Stimulated activated CD8-positive, alpha-beta memory T cell treated with anti-CD3 and anti-CD28 coated beads, Interleukin-4, amount 100 ng/mL, for 4 hours (primary cell): Measurements from ENCODE around the gene C2orf74.
"Not testable (repeated sequence)": the region's sequence is repeated elsewhere in the genome, so short reads cannot be mapped to it uniquely, and the experiment has no call there.

ENCODE experiments used
- DNase-seq, 2 donors: peaks; one replicate each; pipeline ENCODE4 v3.0.0-alpha.2; 2020; ENCODE audit warnings: low read depth in 2 of 2, low spot score in 1 of 2

C2orf74 gene

DNA sequence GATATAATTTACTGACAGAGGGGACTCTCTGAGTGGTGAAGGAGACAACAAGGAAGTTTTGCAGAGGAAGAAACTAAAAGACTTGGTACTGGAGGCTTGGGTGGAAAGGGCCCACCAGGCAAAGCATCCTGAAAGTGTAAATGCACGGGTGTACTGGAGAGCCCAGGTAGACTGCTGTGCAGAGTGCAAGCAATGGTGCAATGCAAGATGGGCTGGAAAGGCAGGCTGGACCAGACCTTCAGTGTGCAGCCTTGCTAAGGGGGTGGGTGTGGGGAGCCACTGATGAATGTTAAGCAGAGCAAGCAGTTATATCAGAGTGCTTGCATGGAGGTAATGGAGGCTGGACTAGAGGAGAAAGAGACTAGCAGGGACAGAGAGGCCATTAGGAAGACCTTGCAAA, 10.7 kb downstream of the C2orf74 start:
- no peak for DNase-seq

DNA sequence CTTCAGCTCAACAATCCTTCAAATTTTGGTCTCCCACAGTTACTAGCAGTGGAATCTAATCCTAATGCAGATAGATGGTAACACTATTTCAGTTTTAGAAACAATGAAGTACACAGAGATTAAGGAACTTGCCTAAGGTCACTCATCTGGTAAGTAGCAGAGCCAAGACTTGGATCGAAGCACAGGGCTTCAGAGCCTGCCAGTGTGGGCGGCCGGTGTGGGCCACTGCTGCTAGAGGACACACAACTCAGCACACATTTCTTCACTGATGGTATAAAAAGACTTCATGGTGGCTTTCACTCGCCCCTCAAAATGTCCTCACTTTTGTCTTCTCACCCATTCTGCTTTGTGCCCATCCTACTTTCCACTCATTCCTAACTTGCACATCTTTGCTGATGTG, 11.1 kb downstream of the C2orf74 start:
- DNase-seq, result no peak

DNA sequence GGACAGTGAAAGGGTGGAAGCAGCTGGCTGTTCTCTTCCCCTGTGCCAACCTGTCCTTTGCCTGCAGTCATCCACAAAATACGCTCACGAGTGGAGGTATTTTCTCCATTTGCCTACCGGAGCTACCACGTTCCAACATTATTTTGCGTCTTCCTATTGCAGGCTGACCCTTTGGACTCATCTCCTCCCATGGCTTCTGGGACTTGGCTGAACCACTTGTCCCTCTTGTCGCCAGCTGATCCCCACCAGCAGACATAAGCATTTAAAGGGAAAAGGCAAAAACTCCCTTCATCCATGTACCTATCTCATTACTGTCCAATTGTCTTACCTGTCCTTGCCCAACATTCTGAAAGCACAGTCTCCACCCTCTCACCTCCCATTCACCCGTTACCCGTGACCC, 13.0 kb downstream of the C2orf74 start:
- DNase-seq, result no peak

DNA sequence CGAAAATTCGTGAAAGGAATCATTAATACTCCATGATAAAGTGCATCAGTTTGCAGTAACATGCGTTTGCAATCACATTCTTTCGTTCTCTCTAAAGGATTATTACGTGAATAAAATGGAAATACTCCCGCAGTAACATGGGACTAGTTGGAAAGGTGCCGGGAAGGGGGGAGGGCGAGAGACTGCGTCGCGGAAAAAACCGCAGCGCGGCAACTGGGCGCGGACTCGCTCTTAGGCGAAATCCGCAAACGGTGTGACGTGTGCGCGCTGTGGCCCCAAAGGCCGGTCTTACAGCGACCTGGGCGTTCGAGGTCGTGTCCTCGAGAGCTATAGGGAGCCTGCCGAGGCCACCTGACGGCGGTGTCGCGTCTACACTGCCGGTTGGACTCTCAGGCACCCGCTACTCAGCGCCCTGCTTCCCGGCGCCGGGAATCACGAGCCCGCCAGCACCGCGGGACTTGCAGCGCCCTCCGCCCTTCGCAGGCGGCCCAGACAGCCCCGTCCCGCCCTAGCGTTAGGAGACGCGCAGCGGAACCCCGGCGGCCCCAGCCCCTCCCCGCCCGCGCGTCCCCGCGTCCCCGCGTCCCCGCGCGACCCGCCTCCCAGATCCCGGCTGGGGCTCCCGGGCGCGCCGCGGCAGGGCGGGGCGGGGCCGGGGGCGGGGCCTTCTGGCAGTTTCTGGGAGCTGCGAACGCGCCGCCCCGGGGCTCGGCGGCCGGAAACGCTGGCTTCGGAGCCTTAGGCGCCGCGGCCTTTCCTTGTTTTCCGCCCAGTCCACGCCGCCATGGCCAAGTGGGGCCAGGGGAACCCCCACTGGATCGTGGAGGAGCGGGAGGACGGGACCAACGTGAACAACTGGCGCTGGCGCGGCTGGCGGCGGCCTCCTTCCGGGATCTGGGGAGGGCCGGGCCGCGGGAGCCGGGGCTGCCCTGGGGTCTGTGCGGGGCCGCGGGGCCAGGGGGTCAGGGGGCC, 15.1 kb downstream of the C2orf74 start:
- peak; percentile 79 to 87 for DNase-seq

DNA sequence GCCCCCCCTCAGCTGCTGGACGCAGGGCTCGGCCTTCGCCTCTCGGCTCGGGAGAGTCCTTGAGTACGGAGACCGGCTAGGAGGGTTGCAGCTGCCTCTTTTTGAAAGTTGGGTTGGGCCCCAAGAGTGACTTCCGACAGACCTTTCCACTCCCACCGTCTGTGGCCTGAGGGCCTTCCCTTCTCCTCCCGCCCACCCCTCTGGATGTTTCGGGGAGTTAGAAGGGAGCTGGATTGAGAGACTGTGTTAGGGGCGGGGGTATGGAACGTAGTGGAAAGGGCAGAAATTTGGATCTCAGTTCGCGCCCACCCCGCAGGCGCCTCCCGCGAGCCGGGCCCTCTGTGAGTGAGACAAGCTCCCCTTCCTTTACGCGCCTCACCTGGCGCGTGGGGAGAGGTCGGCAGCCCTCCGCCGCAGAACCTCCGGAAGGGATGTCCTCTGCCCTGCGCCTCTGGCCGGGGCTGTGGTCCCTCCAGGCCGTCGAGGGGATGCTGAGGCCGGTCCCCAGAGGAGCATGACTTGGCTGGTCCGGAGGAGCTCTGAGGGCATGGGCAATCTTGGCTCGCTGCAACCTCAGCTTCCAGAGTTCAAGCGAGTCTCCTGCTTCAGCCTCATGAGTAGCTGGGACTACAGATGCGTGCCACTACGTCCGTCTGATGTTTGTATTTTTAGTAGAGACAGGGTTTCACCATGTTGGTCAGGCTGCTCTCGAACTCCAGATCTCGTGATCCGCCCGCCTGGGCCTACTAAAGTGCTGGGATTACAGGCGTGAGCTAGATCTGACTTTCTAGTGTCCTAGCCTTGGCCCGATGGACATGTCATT, 15.9 kb downstream of the C2orf74 start:
- peak in 1 of 2 donors; percentile 20 for DNase-seq

DNA sequence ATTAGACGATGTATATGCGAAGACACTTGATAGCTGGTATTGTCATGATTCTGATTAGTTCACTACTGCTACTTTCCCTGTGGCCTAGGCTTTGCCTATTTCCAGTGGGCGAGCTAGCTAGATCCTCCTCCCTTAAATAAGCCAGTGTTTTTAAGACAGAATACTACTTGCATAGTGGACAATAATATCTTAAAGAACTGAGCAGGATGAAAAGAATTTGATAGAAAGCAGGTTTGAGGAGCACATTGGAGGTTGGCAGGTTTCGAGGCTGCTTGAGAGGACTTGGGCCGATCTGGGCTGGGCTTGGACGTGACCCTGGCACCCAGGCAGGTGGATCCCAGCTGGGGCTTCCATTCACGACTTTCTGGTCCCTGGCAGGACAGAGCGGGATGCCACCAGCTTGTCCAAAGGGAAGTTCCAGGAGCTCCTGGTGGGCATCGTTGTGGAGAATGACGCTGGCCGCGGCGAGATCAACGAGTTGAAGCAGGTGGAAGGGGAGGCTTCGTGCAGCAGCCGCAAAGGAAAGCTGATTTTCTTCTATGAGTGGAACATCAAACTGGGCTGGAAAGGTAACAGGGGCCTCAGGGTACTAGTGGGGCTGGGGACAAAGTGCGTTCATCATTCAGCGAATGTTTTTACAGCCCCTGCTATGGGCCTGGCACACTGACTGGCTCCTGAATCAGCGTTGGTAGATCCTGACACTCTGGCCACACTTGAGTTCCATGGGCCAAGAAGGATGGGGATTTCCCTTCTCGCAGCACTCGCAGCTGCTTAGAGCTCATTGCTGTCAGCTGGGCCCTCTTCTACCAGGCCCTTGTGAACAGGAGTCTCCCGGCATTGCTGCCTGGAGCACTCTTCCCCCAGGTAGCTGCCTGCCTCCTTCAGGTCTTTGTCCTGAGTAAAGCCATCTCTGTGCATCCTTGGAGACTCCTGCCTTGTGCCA, 16.9 kb downstream of the C2orf74 start:
- DNase-seq, result no peak

DNA sequence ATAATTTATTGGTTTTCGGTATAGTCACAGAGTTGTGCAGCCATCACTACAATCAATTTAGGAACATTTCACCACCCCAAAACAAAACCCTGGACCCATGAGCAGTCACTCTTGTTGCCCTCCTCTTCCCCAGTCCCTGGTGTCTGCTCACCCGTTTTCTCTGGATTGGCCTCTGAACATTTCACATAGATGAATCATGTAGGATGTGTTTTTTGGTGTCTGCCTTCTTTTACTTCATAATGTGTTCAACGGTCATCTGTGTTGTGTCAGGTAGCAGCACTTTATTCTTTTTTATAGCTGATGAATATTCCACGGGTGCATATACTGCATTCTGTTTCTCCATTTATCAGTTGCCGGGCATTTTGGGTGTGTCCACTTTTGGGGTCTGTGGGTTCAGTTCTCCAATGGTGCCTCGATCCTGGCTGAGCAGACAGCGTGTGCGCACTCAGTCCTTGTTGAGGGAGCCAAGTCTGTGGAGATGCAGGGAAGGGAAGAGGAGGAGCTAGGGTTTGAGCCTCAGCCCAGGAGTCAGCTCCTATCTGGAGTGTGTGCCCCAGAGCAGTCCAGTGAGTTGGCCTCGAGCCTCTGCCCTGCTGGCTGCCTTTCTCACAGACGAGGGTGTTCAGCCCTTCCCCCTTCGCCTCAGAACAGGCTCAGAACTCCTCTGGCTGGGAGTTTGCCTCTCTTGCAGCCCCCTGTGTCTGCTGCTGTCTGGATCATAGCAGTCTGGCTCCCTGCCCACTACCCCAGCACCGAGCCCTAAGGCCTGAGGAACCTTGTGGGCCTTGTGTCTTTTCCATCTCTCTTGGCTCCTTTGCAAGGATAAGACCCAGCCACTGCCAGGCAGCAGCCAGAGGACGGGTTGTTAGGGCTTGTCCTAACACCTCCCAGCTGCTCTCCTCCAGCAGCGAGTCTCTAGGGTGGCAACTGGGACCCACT, 18.0 kb downstream of the C2orf74 start:
- DNase-seq, result no peak

DNA sequence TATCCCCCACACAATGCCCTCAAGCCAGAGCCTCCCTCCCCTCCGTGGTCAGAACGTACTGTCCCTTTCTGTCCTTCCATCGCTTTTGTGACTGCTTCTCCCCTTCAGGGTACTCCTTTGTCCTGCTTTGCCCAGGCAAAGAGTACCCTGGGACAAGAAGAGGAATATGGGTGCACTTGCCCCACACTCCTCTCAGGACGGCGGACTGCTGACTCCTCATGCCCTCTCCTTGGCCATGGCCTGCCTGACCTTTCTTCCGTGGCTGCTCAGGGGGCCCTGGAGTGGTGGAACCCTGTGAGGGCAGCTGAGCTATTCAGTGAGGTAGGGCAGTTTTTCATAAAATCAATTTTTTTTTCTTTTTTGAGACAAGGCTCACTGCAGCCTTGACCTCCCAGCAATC, 18.7 kb downstream of the C2orf74 start:
- no peak for DNase-seq

DNA sequence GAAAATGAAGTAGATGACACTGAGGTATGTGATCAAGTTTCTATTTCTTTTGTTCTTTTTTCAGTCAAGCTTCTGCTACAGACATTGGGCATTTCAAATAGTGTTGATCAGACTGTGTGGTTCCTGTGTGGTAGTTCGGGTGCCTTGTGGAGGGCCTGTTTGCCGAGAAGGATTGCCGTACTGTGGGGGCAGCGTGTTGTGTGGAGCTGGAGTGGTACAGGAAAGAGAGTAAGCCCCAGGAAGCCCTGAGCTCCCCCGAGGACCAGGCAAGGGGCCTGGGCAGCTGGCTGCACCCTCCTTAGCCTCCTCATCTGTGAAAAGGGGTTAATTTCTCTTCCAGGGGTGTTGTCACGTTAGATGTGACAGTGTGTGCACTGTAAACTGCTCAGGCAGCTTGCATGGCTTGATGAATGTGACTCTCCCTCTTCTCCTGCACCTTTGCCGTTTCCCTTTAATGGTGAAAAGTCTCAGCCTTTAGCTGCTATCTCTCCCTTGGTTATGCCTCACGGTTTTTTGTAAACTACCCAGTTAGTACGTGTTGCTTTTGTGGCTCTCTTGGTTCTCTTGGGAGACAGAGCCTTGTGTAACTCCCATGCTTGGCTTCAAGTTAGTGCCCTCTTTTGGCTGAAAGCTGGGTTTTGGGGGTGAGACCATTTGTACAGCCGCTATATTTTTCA, 19.5 kb downstream of the C2orf74 start:
- DNase-seq, result no peak

DNA sequence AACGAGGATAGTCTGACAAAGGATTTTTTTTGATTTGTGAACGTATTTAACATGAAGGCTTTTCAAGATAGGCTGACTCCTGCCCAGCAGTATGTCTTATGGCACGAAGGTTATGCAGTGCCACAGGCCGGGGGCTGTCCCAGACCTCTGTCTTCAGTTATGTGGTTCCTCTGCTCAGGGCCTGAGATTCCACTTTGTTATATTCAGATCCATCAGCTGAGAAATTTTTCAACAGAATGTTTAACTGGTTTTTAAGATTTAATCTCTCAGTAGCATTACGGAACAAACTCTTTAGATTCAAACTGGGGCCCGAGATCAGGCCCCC, 20.0 kb downstream of the C2orf74 start:
- DNase-seq, result no peak

DNA sequence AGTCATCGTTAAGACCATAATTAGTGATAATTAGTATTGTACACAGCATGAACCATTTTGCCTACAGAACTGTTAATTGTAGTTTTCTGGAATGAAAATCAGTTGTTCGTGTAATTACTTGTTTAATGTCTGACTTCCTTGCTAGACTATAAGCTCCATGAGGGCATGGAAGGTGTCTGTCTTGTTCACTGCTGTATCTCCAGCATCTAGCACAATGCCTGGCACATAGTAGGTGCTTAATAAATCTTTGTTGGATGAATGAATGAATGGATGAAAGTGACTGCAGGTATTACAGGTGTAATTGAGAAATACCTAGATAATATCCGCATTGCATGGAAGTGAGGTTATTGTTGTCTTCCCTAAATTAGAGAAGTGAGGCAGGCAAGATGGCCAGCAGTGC, 21.8 kb downstream of the C2orf74 start:
- no peak for DNase-seq

DNA sequence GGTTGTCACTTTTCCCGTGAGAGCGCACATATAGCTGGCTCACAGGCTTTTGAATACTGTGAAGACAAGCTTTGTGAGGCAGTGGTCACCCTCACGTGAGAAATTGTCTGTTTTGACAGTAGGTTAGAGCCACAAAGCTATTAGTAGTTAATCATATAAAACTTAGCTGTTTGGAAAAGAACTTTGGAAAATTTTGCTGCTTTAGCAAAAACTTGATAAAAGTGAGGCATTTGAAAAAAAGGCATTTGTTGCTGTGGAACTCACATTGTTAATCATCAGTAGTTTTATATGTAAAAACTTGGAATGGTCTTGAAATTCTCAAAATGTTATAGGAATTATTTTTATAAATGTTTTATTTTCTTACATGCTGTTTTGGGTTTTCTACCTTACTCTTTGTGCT, 22.3 kb downstream of the C2orf74 start:
- no peak for DNase-seq

DNA sequence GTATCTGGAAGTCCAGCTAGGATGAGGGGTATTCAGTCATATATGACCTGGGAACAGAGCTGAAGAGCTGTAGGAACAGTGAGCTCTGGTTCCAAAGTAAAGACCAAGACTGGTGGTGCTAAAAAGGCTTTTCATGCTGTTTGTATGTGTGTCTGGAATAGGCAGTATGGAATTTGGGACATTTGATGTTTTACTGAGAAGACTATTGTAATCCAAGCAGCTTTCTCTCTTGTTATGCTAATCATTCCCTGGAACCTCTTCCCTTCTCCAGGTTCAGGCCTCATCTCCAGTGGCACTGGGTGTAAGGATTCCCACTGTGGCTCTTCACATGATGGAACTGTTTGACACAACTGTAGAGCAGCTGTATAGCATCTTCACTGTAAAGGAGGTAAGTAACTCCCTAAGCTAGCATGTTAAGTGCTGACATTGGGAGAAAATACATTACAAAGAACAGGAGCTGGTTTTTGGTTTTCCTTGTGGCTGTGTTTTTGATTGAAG, 23.3 kb downstream of the C2orf74 start:
- DNase-seq, result no peak

DNA sequence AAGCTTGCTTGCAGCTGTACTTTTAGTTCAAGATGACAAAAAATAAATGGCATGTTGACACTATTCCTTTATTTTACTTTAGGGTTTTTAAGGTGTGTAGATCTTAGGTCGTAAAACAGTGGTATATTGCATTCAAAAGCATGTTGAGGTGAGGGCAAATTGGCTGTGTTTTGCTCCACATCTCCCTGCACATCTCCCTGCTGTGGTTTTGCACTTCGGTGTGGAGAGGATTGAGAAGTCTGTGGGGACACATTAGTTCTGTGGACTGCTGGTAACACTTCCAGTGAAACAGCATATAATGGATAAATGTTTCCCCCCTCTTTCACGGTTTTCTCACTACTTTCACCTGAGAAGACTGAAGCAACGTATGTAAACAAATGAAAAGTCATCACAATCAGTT, 25.1 kb downstream of the C2orf74 start:
- DNase-seq, result no peak

DNA sequence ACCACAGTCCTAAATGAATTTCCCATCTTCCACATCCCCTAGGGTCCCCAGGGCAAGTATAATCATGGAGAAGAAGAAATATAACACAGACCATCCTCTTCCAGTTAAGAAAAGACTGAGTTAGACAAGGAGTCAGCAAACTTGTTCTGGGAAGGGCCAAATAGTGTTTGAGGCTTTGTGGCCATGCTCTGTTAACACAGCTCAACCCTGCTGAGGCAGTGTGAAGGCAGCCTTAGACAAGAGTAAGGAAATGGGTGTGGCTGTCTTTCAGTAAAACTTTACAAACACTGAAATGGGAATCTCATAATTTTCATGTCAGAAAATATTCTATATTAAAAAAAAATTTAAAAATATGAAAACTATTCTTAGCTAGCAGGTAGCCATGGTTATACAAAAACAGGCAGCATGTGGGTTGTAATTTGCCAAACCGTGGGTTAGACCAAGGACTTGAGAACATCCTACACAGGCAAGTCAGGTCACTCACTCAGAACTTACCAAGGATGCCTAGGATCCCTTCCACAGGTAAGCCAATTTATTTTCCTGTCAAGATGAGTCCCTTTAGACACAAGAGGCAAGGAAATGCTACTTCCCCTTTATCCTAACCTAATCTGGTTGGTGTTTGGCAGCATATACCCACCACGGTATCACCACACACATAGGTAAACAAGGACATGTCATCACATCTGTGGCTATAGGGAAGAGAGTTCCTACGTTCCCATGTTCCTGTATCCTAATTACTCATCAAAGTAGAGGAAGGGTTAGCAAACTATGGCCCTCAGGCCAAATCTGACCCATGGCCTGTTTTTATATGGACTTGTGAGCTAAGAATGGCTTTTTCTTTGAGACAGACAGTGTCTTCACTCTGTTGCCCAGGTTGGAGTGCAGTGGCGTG, 31.9 kb downstream of the C2orf74 start:
- no peak for DNase-seq

DNA sequence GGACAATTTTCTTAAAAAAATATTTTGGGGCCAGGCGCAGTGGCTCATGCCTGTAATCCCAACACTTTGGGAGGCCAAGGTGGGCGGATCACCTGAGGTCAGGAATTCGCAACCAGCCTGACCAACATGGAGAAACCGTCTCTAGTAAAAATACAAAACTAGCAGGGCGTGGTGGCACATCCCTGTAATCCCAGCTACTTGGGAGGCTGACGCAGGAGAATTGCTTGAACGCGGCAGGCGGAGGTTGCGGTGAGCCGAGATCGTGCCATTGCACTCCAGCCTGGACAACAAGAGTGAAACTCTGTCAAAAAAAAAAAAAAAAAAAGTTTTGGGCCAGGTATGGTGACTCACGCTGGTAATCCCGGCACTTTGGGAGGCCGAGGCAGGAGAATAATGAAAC, 32.7 kb downstream of the C2orf74 start:
- DNase-seq, result not testable (repeated sequence)

DNA sequence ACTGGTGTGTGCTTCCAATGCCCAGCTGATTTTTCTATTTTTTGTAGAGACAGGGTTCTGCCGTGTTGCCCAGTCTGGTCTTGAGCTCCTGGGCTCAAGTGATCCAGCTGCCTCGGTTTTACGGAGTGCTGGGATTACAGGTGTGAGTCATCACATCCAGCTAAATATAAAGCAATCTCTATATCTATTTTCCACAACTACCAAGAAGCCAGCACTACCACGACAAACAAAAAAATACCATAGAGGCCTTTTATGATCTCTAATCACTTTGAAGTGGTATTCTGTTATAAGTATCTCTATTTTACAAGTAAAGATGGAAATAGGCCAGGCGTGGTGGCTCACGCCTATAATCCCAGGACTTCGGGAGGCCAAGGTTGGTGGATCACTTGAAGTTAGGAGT, 34.7 kb downstream of the C2orf74 start:
- DNase-seq, result no peak

DNA sequence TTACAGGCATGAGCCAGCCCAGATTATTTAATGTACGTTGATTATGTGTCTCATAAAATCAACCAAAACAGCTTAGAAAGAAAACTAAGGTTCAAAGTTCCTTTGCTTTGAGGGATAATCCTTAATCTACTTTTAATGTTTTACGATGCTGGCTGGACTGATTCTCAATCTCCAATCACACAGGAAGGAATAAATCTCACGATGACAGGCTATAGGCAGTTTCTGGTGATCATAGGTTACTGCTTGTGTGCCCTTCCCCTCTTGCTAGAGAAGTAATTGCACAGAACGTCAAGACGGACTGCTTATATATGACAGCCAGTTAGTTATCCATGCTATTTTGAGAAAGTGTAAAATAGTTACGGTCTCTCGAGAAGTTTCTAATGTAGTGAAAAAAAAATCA, 43.1 kb downstream of the C2orf74 start:
- no peak for DNase-seq
